HepG2 (cell line): ENCODE results near the gene FBXO28. TPM values are rescaled to one million over a fixed set of nuclear protein-coding genes. Genes with fewer than 3 reads are reported as not detected.
A peak's percentile ranks its signal among the peaks of the same experiment; 100 is the strongest.

Experiments used
- AKAP8 ChIP-seq: sonication (generic); formaldehyde crosslinking; IDR thresholded peaks from 2 replicates; pipeline ENCODE4 v1.5.1; 2020; ENCODE audit warnings: mild to moderate bottlenecking, missing genetic modification reagents
- FOXJ3 ChIP-seq: sonication (generic); formaldehyde crosslinking; IDR thresholded peaks from 2 replicates; pipeline ENCODE4 v1.4.0; 2020; ENCODE audit warnings: missing genetic modification reagents, mild to moderate bottlenecking, borderline replicate concordance
- HOXD1 ChIP-seq: sonication (generic); formaldehyde crosslinking; IDR thresholded peaks from 2 replicates; pipeline ENCODE4 v1.5.0; 2020; ENCODE audit warnings: missing genetic modification reagents
- IRF2 ChIP-seq: IDR thresholded peaks from 2 replicates; pipeline ENCODE4 v1.6.1; 2018; ENCODE audit warnings: missing genetic modification reagents, missing compliant biosample characterization
- KDM6A ChIP-seq: IDR thresholded peaks from 2 replicates; pipeline ENCODE4 v1.6.1; 2016; ENCODE audit warnings: low read depth
- KLF13 ChIP-seq: sonication (generic); formaldehyde crosslinking; IDR thresholded peaks from 2 replicates; pipeline ENCODE4 v1.4.0; 2020; ENCODE audit warnings: mild to moderate bottlenecking, missing genetic modification reagents
- KLF6 ChIP-seq: IDR thresholded peaks from 2 replicates; pipeline ENCODE4 v1.8.0; 2016; ENCODE audit warnings: missing biosample characterization, missing genetic modification reagents
- MTA3 ChIP-seq: sonication (generic); formaldehyde crosslinking; IDR thresholded peaks from 2 replicates; pipeline ENCODE4 v1.4.0; 2020; ENCODE audit warnings: missing genetic modification reagents
- NFKB2 ChIP-seq: sonication (generic); formaldehyde crosslinking; IDR thresholded peaks from 2 replicates; pipeline ENCODE4 v1.4.0; 2020; ENCODE audit warnings: missing genetic modification reagents, borderline replicate concordance
- NR2F6 ChIP-seq, 2 experiments: IDR thresholded peaks; 2 replicates each; pipeline ENCODE4 v1.6.1; 2016; ENCODE audit warnings: antibody characterized with exemption in 1 of 2, mild to moderate bottlenecking in 1 of 2
- RAD51 ChIP-seq: fragments of 450-650 bp; IDR thresholded peaks from 2 replicates; pipeline ENCODE4 v1.6.1; 2016; ENCODE audit warnings: borderline replicate concordance
- RFX1 ChIP-seq: fragments of 450-650 bp; IDR thresholded peaks from 2 replicates; pipeline ENCODE4 v1.6.1; 2017
- SALL2 ChIP-seq: sonication (generic); formaldehyde crosslinking; IDR thresholded peaks from 2 replicates; pipeline ENCODE4 v1.8.1; 2023; ENCODE audit warnings: mild to moderate bottlenecking, missing genetic modification reagents, inconsistent platforms
- SMARCC2 ChIP-seq: fragments of 450-650 bp; IDR thresholded peaks from 2 replicates; pipeline ENCODE4 v1.6.1; 2017; ENCODE audit warnings: antibody characterized with exemption, mild to moderate bottlenecking
- TARDBP ChIP-seq: sonication (generic); formaldehyde crosslinking; IDR thresholded peaks from 2 replicates; pipeline ENCODE4 v1.8.0; 2022; ENCODE audit warnings: mild to moderate bottlenecking, missing genetic modification reagents
- ZFP62 ChIP-seq: sonication (generic); formaldehyde crosslinking; IDR thresholded peaks from 2 replicates; pipeline ENCODE4 v1.4.0; 2020; ENCODE audit warnings: missing genetic modification reagents
- ZNF263 ChIP-seq: sonication (generic); formaldehyde crosslinking; IDR thresholded peaks from 2 replicates; pipeline ENCODE4 v1.4.0; 2020; ENCODE audit warnings: missing genetic modification reagents
- polyA plus RNA-seq, 8 experiments: library from polyadenylated mRNA; depleted of rRNA in 3 of 8; stranded (reverse) in 7 of 8; unstranded in 1 of 8; fragments of >200 nt; fragmentation: Illumina TruSeq in 4 of 8; extraction: Trizol in 4 of 8; gene quantifications; 2 replicates each; pipeline versions ENCODE4 v1.2.1 to v1.2.3, GENCODE V29; 2011 to 2016; ENCODE audit warnings: low read depth in 4 of 8, missing spikeins in 1 of 8, mixed read lengths in 1 of 8; ENCODE audit not compliant: insufficient read depth in 1 of 8
- total RNA-seq, 5 experiments: library from RNA; depleted of rRNA; stranded (reverse); fragments of >200 nt; fragmentation: Illumina TruSeq; extraction: Trizol; gene quantifications; 2 replicates each; pipeline ENCODE4 v1.2.3, GENCODE V29; 2016; ENCODE audit warnings: low read depth in 1 of 5
- TF ChIP-seq, protein P1 (sequence below): IDR thresholded peaks from 2 replicates; pipeline ENCODE4 v1.6.1; 2016; ENCODE audit warnings: missing genetic modification reagents, missing compliant biosample characterization
- TF ChIP-seq, protein P2 (sequence below): sonication (generic); formaldehyde crosslinking; IDR thresholded peaks from 2 replicates; pipeline ENCODE4 v1.4.0; 2020; ENCODE audit warnings: low read depth, missing genetic modification reagents
- TF ChIP-seq, protein P3 (sequence below): sonication (generic); formaldehyde crosslinking; IDR thresholded peaks from 2 replicates; pipeline ENCODE4 v1.5.1; 2020; ENCODE audit warnings: mild to moderate bottlenecking, moderate library complexity, missing genetic modification reagents
- TF ChIP-seq, protein P4 (sequence below): sonication (generic); formaldehyde crosslinking; IDR thresholded peaks from 2 replicates; pipeline ENCODE4 v1.8.0; 2022; ENCODE audit warnings: mild to moderate bottlenecking, missing genetic modification reagents, moderate library complexity
- TF ChIP-seq, protein P5 (sequence below): sonication (generic); formaldehyde crosslinking; IDR thresholded peaks from 2 replicates; pipeline ENCODE4 v1.4.0; 2020; ENCODE audit warnings: missing genetic modification reagents, borderline replicate concordance

The FBXO28 gene
- total and polyA plus RNA-seq, 2 of the 13 experiments (the other 11 are each of a cell fraction or from before 2014, with no cell fraction given), result 8.5 to 29.1 TPM

DNA sequence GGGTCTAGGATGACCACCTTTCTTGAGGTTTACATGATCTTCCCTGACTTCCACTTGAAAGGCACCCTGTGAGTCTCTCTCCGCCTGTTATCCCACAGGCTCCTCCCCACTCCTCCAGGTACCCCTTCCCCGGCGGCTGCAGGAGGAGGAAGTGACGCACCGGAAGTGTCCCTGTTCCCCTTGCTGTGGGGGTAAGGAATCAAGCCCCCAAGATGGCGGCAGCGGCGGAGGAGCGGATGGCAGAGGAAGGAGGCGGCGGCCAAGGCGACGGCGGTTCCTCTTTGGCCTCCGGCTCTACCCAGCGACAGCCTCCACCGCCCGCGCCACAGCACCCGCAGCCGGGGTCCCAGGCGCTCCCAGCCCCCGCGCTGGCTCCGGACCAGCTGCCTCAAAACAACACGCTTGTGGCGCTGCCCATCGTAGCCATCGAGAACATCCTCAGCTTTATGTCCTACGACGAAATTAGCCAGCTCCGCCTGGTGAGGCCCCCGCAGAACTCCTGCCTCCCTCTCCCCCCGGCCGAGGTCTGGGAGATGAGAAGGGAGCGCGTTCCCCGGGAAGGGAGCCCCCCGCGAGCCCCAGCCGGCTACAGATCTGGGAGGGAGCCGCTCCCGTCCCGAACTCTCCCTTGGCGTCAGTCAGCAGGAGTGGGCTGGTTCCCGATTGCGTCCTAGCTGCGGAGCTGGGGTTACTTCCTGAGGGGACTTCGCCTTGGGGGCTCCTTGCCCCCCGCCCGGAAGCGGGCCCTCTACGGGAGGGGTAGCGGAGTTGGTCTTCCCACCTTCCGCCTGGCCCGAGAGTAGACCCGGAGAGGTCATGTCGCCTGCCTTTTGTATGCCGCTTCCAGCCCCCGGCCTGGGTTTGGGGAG is at the start of gene FBXO28 (continued):
- TF ChIP-seq MTA3 (CRISPR knock-in tag), result no peak
- no peak for TF ChIP-seq ZFP62 (CRISPR knock-in tag)
- no peak for TF ChIP-seq KDM6A (CRISPR knock-in tag)
- TF ChIP-seq, protein P1, sequence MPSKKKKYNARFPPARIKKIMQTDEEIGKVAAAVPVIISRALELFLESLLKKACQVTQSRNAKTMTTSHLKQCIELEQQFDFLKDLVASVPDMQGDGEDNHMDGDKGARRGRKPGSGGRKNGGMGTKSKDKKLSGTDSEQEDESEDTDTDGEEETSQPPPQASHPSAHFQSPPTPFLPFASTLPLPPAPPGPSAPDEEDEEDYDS (CRISPR knock-in tag), result peak; percentile 87
- TF ChIP-seq, protein P2, sequence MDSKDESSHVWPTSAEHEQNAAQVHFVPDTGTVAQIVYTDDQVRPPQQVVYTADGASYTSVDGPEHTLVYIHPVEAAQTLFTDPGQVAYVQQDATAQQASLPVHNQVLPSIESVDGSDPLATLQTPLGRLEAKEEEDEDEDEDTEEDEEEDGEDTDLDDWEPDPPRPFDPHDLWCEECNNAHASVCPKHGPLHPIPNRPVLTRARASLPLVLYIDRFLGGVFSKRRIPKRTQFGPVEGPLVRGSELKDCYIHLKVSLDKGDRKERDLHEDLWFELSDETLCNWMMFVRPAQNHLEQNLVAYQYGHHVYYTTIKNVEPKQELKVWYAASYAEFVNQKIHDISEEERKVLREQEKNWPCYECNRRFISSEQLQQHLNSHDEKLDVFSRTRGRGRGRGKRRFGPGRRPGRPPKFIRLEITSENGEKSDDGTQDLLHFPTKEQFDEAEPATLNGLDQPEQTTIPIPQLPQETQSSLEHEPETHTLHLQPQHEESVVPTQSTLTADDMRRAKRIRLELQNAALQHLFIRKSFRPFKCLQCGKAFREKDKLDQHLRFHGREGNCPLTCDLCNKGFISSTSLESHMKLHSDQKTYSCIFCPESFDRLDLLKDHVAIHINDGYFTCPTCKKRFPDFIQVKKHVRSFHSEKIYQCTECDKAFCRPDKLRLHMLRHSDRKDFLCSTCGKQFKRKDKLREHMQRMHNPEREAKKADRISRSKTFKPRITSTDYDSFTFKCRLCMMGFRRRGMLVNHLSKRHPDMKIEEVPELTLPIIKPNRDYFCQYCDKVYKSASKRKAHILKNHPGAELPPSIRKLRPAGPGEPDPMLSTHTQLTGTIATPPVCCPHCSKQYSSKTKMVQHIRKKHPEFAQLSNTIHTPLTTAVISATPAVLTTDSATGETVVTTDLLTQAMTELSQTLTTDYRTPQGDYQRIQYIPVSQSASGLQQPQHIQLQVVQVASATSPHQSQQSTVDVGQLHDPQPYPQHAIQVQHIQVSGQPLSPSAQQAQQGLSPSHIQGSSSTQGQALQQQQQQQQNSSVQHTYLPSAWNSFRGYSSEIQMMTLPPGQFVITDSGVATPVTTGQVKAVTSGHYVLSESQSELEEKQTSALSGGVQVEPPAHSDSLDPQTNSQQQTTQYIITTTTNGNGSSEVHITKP (CRISPR knock-in tag), result no peak
- no peak for TF ChIP-seq SMARCC2
- no peak for TF ChIP-seq HOXD1 (CRISPR knock-in tag)
- TF ChIP-seq ZNF263, result peak; percentile 93
- peak; percentile 77 for TF ChIP-seq IRF2
- 0 out of 2 replicates have a peak, but pooled peaks have one; percentile 52 for TF ChIP-seq AKAP8 (CRISPR knock-in tag)
- no peak for TF ChIP-seq RFX1
- no peak for TF ChIP-seq RAD51
- peak; percentile 25; the same call in 1 of the 2 replicates for TF ChIP-seq FOXJ3 (CRISPR knock-in tag)
- TF ChIP-seq NFKB2, result no peak
- TF ChIP-seq KLF13 (CRISPR knock-in tag), result no peak
- TF ChIP-seq, protein P3, sequence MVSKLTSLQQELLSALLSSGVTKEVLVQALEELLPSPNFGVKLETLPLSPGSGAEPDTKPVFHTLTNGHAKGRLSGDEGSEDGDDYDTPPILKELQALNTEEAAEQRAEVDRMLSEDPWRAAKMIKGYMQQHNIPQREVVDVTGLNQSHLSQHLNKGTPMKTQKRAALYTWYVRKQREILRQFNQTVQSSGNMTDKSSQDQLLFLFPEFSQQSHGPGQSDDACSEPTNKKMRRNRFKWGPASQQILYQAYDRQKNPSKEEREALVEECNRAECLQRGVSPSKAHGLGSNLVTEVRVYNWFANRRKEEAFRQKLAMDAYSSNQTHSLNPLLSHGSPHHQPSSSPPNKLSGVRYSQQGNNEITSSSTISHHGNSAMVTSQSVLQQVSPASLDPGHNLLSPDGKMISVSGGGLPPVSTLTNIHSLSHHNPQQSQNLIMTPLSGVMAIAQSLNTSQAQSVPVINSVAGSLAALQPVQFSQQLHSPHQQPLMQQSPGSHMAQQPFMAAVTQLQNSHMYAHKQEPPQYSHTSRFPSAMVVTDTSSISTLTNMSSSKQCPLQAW (CRISPR knock-in tag), result peak; percentile 67; the same call in 1 of the 2 replicates
- peak; percentile 78; the same call in 1 of the 2 replicates for TF ChIP-seq SALL2 (CRISPR knock-in tag)
- TF ChIP-seq NR2F6 (IDR thresholded peaks at IDR 0.05), result no peak
- TF ChIP-seq NR2F6 (CRISPR knock-in tag; IDR thresholded peaks at IDR 0.05), result no peak
- TF ChIP-seq, protein P4, sequence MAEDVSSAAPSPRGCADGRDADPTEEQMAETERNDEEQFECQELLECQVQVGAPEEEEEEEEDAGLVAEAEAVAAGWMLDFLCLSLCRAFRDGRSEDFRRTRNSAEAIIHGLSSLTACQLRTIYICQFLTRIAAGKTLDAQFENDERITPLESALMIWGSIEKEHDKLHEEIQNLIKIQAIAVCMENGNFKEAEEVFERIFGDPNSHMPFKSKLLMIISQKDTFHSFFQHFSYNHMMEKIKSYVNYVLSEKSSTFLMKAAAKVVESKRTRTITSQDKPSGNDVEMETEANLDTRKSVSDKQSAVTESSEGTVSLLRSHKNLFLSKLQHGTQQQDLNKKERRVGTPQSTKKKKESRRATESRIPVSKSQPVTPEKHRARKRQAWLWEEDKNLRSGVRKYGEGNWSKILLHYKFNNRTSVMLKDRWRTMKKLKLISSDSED (CRISPR knock-in tag), result no peak
- 0 out of 2 replicates have a peak, but pooled peaks have one; percentile 66 for TF ChIP-seq KLF6 (CRISPR knock-in tag)
- TF ChIP-seq TARDBP (CRISPR knock-in tag), result peak; percentile 81; the same call in 1 of the 2 replicates
- TF ChIP-seq, protein P5, sequence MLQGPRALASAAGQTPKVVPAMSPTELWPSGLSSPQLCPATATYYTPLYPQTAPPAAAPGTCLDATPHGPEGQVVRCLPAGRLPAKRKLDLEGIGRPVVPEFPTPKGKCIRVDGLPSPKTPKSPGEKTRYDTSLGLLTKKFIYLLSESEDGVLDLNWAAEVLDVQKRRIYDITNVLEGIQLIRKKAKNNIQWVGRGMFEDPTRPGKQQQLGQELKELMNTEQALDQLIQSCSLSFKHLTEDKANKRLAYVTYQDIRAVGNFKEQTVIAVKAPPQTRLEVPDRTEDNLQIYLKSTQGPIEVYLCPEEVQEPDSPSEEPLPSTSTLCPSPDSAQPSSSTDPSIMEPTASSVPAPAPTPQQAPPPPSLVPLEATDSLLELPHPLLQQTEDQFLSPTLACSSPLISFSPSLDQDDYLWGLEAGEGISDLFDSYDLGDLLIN, result no peak
